Lower lobe of right lung (tissue), 2 donors: Measurements from ENCODE around the gene GPX4. TPM values are rescaled to one million over a fixed set of nuclear protein-coding genes. Genes with fewer than 3 reads are reported as not detected.

Experiments
- ATAC-seq, 2 donors: fragments of 200-7000 bp; cut with Tn5 transposase; one replicate each; pipeline ENCODE4 v1.9.1; 2020 to 2022; ENCODE audit warnings: mild to moderate bottlenecking in 2 of 2, moderate library complexity in 2 of 2
- DNase-seq: peaks from one replicate; pipeline ENCODE4 v3.0.0-alpha.2; 2020
- H3K27ac ChIP-seq: fragments of 200-600 bp; one replicate; pipeline ENCODE4 v1.8.0; 2022
- H3K27me3 ChIP-seq: fragments of 200-600 bp; one replicate; pipeline ENCODE4 v1.8.0; 2022; ENCODE audit warnings: low read depth
- H3K36me3 ChIP-seq: fragments of 200-600 bp; one replicate; pipeline ENCODE4 v1.8.0; 2022; ENCODE audit warnings: mild to moderate bottlenecking
- H3K4me1 ChIP-seq: fragments of 200-600 bp; one replicate; pipeline ENCODE4 v1.8.0; 2022
- H3K4me3 ChIP-seq: fragments of 200-600 bp; one replicate; pipeline ENCODE4 v1.8.0; 2022; ENCODE audit warnings: mild to moderate bottlenecking
- H3K9me3 ChIP-seq: fragments of 200-600 bp; one replicate; pipeline ENCODE4 v1.8.0; 2022
- CTCF ChIP-seq: fragments of 200-600 bp; IDR thresholded peaks from one replicate; pipeline ENCODE4 v1.8.0; 2022; ENCODE audit warnings: antibody characterized with exemption, mild to moderate bottlenecking
- intact Hi-C: fragments of 100-400 bp; cut with DNase I; formaldehyde crosslinking; loops from one replicate; pipeline ENCODE4 v1.11.0; 2022
- total RNA-seq: library from RNA; stranded (reverse); fragmentation: NEBNext Ultra II Directional; extraction: Animal tissue kit (Norgen Biotek cat#: 25700); gene quantifications from one replicate; pipeline ENCODE4 v1.2.1, GENCODE V29; 2021
- donor health status: DM: no; HTN: yes; CAD: no; lungs with severe emphysema.

The GPX4 gene
- total RNA-seq, 1 donor from 2014 or later: 378 TPM

GRCh38 chr19:1121395-1121794, 17.6 kb downstream of the GPX4 start:
- TF ChIP-seq CTCF: no peak
- intact Hi-C loops: no loop called here

GRCh38 chr19:1122021-1122971, 18.5 kb downstream of the GPX4 start:
- H3K36me3 ChIP-seq: peaks cover 100% of the 10 kb centered on the region
- ATAC-seq (no peak), DNase-seq (peak; percentile 42)
- no peaks in the 10 kb centered on the region for H3K27me3 ChIP-seq
- no peaks in the 10 kb centered on the region for H3K9me3 ChIP-seq
- peaks cover 14% of the 10 kb centered on the region for H3K4me1 ChIP-seq
- no peak for TF ChIP-seq CTCF
- no peak overlapping the region for H3K27ac ChIP-seq
- no peak overlapping the region for H3K4me3 ChIP-seq
- intact Hi-C loops: no loop called here

More at GRCh38 chr19:1121395-1121794, 17.6 kb downstream of the GPX4 start:
- peaks cover 100% of the 10 kb centered on the region for H3K36me3 ChIP-seq
- no peak overlapping the region for H3K4me3 ChIP-seq
- peaks cover 5% of the 10 kb centered on the region for H3K4me1 ChIP-seq
- no peak for ATAC-seq
- H3K9me3 ChIP-seq: no peaks in the 10 kb centered on the region
- no peak overlapping the region for H3K27ac ChIP-seq
- H3K27me3 ChIP-seq: no peaks in the 10 kb centered on the region
- DNase-seq: no peak

GRCh38 chr19:1122972-1123363, 19.2 kb downstream of the GPX4 start:
- Histone ChIP-seq H3K4me1 (peaks cover 21% of the 10 kb centered on the region), H3K9me3 (no peaks in the 10 kb centered on the region), H3K27me3 (no peaks in the 10 kb centered on the region), H3K36me3 (peaks cover 100% of the 10 kb centered on the region), H3K27ac (no peak overlapping the region), H3K4me3 (no peak overlapping the region)
- ATAC-seq (peak; percentile 63 to 80), DNase-seq (peak; percentile 78)
- intact Hi-C loops: no loop called here
- no peak for TF ChIP-seq CTCF

- DNase-seq (no peak), ATAC-seq (no peak)
- no peak for TF ChIP-seq CTCF
- H3K4me1 ChIP-seq: peaks cover 24% of the 10 kb centered on the region
- H3K9me3 ChIP-seq: no peaks in the 10 kb centered on the region
- no peak overlapping the region for H3K4me3 ChIP-seq
- intact Hi-C loops: no loop called here
- no peak overlapping the region for H3K27ac ChIP-seq
- H3K36me3 ChIP-seq: peaks cover 100% of the 10 kb centered on the region
- no peaks in the 10 kb centered on the region for H3K27me3 ChIP-seq
Observed at GRCh38 chr19:1123381-1123780, 19.6 kb downstream of the GPX4 start.

GRCh38 chr19:1123885-1124677, 20.3 kb downstream of the GPX4 start:
- intact Hi-C loops: no loop called here
- DNase-seq (no peak), ATAC-seq (no peak)
- no peak overlapping the region for H3K4me3 ChIP-seq
- no peaks in the 10 kb centered on the region for H3K9me3 ChIP-seq
- peaks cover 95% of the 10 kb centered on the region for H3K36me3 ChIP-seq
- H3K27me3 ChIP-seq: no peaks in the 10 kb centered on the region
- no peak overlapping the region for H3K27ac ChIP-seq
- peaks cover 26% of the 10 kb centered on the region for H3K4me1 ChIP-seq
- no peak for TF ChIP-seq CTCF
